ENCODE data around the gene ARMS2.

- TF ChIP-seq EZH2 (IDR thresholded peaks at IDR 0.05; ENCODE audit: low read depth) (no peak), CTCF (conservative IDR thresholded peaks at IDR 0.05) (no peak)
These were observed 46.3 kb downstream of the ARMS2 start for GRCh38 chr10:122500726-122501125.
